Activated CD4-positive, alpha-beta T cell treated with anti-CD3 and anti-CD28 coated beads, Interleukin-2, amount 50 U/mL, for 16 hours (primary cell): ENCODE measurements around the gene ZIC2.

Experiments
- DNase-seq: peaks from one replicate; pipeline ENCODE4 v3.0.0-alpha.2; 2020

Gene ZIC2

GRCh38 chr13:99988529-99989275, 7.1 kb downstream of the ZIC2 start:
- DNase-seq, result no peak

GRCh38 chr13:99989276-99990125, 7.9 kb downstream of the ZIC2 start:
- DNase-seq, result no peak

- DNase-seq, result no peak
Measured at GRCh38 chr13:99990126-99990977, 8.8 kb downstream of the ZIC2 start.

GRCh38 chr13:99991013-99991827, 9.6 kb downstream of the ZIC2 start:
- DNase-seq, result no peak

GRCh38 chr13:99991828-99992775, 10.5 kb downstream of the ZIC2 start:
- no peak for DNase-seq

- DNase-seq, result no peak
Measured at GRCh38 chr13:99992949-99993351, 11.4 kb downstream of the ZIC2 start.

- DNase-seq, result no peak
Measured at GRCh38 chr13:99993660-99994637, 12.4 kb downstream of the ZIC2 start.

GRCh38 chr13:99994638-99995020, 13.0 kb downstream of the ZIC2 start:
- no peak for DNase-seq

GRCh38 chr13:99995104-99995588, 13.6 kb downstream of the ZIC2 start:
- no peak for DNase-seq

GRCh38 chr13:99995589-99996380, 14.2 kb downstream of the ZIC2 start:
- no peak for DNase-seq

GRCh38 chr13:99996381-99996973, 14.9 kb downstream of the ZIC2 start:
- no peak for DNase-seq

GRCh38 chr13:99997702-99998214, 16.2 kb downstream of the ZIC2 start:
- DNase-seq, result no peak

GRCh38 chr13:99998261-99998660, 16.7 kb downstream of the ZIC2 start:
- DNase-seq, result no peak

- DNase-seq, result no peak
Measured at GRCh38 chr13:100014621-100015020, 33.0 kb downstream of the ZIC2 start.

- DNase-seq, result no peak
Measured at GRCh38 chr13:100019780-100020356, 38.3 kb downstream of the ZIC2 start.

- no peak for DNase-seq
Measured at GRCh38 chr13:100022798-100023197, 41.2 kb downstream of the ZIC2 start.

- no peak for DNase-seq
Measured at GRCh38 chr13:100024023-100024422, 42.4 kb downstream of the ZIC2 start.

- DNase-seq, result no peak
Measured at GRCh38 chr13:100029933-100030332, 48.3 kb downstream of the ZIC2 start.
